Measurements from ENCODE around the gene ZNF184.

The ZNF184 gene

GRCh38 chr6:27415898-27416297 is 57.0 kb downstream of the ZNF184 start:
- no peak for DNase-seq

DNA sequence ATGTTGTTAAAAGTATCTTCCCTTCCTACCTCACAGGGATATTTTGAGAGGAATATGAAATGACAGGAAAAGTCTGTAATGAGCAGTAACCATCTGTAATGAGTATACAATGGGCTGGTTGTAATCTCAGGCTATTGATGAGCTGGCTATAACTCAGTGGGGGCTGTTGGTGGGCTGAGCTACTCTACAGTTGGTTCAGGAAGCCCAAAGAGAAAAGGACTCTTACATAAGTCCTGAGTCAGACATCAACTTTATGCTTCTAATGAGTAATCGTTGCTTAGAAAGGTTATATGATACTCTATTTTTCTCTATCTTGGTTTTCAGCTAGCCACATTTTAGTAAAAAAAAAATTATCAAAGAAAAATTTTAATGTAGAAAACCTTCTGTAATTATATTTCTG is 57.9 kb downstream of the ZNF184 start:
- DNase-seq, result no peak

- DNase-seq, result no peak
Observed at GRCh38 chr6:27414300-27414699, 58.6 kb downstream of the ZNF184 start.

GRCh38 chr6:27407153-27407814 is 65.6 kb downstream of the ZNF184 start:
- DNase-seq, result no peak

DNA sequence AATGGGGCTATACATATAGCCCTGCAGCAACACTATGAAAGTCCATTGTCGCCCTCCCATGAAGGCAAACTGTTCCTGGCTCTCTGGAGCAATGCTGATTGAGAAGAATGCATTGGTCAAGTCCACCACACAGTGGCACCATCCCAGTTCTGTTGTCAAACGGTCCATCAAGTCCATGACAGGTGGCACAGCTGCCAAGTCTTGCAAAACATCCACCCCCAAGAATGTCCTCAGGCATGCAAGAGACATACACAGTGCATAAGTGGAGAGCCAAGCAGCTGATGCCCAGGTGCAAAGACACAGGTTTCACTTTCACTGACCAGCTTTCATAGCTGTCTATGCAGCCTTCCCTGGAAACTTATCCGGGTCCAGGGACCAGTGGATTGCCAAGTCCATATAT is 66.8 kb downstream of the ZNF184 start:
- no peak for DNase-seq

GRCh38 chr6:27400877-27401642 is 71.8 kb downstream of the ZNF184 start:
- DNase-seq, result no peak
